GM21528 (cell line): Measurements from ENCODE around the gene ROCK1.
"Not testable (repeated sequence)": the region's sequence is repeated elsewhere in the genome, so short reads cannot be mapped to it uniquely, and the experiment has no call there.

Experiments
- ATAC-seq: cut with Tn5 transposase; IDR thresholded peaks from one replicate; pipeline ENCODE4 v1.9.1; 2021; ENCODE audit warnings: mild to moderate bottlenecking, moderate library complexity; ENCODE audit not compliant: unreplicated experiment, low FRiP score

The ROCK1 gene

DNA sequence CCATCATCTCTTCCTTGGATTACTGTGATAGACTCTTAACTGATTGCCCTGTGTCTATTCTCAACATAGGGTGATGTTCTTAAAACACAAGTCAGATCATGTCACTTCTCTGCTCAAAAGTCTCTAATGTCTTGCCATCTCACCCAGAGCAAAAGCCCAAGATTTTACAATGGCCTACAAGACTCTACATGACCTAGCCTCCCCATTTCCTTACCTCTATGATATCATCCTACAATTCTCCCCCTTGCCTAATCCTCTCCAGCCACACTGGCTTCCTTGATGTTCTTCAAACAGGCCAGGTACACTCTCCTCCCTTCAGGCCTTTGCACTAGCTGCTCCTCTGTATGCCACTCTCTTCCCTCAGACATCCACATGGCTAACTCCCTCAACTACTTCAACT, 55.1 kb downstream of the ROCK1 start:
- ATAC-seq: no peak

DNA sequence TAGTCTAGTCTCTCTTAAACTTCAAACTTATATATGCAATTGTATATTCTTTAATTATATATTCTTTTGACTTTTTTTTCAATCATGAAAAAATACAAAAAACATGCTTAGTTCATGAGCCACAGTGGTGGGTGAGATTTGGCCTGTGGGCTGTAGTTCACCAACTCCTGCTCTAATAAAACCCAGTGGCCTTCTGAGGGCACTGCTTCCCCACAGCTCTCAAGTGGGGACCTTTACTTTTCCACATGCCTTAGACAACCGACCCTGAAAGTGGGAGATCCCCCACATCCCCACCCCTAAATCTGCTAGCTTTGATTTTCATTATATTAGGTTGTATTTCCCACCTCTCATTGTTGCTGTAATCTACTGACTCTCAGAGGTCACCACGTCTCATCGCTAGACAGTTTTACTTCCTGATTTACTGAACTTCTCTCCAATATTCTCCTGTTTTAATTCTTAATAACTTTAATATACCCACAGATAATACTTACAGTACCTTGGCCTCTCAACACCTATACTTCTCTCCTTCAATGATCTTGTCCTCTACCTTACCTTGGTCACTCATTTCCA, 57.3 kb downstream of the ROCK1 start:
- ATAC-seq: no peak

DNA sequence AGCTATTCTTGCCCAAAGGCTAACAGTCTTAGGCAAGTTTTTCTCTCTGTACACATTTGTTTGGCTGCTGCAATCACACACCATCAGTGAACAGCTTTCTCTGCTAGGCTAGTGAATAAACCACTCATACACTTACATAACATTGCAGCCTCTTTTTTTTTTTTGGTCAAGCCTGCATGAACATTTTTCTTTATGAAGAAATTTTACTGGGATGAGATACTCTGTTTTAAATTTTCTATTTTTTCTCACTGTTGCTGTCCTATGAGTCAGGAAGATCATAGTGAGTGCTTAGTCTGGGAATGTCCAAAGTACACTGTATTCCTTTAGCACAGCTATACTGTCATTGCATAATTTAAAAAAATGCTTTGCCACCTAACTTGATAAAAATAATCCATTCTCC, 58.5 kb downstream of the ROCK1 start:
- ATAC-seq: no peak

GRCh38 chr18:21052385-21052784, 59.2 kb downstream of the ROCK1 start:
- ATAC-seq: no peak

GRCh38 chr18:21051620-21052019, 60.0 kb downstream of the ROCK1 start:
- ATAC-seq: no peak

DNA sequence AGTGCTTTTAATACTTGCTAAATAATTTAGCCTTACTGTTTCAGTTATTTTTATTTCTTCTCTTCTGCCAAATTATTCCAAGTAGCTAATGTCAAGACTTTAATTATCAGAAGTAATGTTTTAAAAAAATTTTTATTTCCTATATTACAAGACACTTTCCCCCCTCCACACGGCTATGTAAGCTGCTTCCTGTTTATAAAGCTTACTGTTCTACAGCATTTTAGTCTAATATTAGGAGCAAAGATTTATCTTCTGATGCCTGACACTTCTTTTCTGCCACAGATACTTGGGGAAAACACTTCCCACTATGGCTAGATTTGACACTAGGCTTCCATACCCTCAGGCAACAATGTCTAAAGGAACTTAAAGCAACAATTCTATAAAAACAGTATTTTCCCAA, 62.3 kb downstream of the ROCK1 start:
- no peak for ATAC-seq

GRCh38 chr18:21047126-21047525, 64.5 kb downstream of the ROCK1 start:
- no peak for ATAC-seq

DNA sequence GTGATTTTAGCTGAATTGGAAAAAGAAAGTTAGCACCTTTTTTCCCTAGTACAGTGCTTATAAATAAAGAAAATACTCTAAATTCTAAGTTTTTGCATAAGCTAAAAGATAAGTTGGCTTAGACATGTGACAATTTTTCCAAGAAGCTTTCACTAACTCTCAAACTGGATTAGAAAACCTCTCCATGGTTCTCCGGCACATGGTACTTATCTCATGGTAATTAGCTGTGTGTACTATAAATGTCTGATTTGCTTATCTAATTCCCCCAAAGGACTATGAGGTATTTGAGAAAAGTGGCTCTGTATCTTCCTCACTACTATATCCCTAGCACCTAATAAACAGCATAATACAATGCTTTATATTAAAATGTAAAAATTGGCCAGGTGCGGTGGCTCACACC, 71.1 kb downstream of the ROCK1 start:
- no peak for ATAC-seq

DNA sequence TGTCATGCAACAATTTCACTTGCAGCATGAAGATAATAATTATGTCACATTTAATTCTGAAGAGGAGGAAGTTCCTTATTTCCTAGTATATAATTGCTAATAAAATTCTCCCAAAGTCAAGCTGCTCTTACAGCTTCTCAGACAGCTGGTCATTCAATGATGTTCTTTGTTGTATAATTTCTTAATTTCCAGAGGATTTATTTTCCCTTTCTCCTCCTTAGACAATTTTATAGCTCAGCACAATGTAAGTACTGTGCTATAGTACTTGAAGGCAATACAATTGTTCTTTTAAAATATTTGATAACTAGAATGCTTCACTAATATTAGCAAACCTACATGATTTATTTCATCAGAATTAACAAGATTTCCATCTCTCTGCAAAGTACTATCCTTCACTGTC, 73.4 kb downstream of the ROCK1 start:
- no peak for ATAC-seq

GRCh38 chr18:21031845-21032244, 79.8 kb downstream of the ROCK1 start:
- ATAC-seq: no peak

GRCh38 chr18:21018257-21018656, 93.4 kb downstream of the ROCK1 start:
- not testable (repeated sequence) for ATAC-seq

DNA sequence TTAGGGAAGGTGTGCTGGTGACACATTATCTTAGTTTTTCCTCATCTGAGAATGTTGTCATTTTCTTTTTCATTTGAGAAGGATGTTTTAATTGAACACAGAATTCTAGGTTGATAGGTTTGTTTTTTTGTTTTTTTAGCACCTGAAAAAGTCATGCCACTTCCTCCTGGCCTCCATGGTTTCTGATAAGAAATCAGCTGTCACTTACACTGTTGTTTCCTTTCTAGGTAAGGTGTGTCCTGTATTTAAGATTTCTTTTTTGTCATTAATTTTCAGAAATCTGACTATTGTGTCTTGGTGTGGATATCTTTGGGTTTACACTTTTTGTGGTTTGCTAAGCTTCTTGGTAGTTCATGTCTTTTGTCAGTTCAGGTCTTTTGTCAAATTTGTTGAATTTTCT, 99.3 kb downstream of the ROCK1 start:
- ATAC-seq: no peak

DNA sequence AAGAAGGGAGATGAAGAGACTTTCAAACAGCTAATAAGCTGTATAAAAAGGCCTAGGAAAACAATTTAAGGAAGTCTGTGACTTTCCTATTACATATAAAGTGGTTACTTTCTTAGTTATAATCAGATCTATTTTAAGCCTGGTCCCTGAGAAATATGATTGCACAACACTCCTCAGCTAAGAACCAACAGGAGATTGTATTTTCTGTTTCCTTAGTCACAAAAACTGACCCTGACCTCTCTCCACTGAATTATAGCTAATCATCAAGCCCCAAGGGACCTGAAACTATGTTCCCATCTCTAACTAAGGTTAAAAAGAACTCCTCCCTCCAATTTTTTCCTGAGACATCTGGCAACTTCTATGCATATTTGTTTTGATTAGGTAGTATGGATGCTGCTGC, 106.9 kb downstream of the ROCK1 start:
- no peak for ATAC-seq

GRCh38 chr18:21000667-21001066, 110.9 kb downstream of the ROCK1 start:
- no peak for ATAC-seq

DNA sequence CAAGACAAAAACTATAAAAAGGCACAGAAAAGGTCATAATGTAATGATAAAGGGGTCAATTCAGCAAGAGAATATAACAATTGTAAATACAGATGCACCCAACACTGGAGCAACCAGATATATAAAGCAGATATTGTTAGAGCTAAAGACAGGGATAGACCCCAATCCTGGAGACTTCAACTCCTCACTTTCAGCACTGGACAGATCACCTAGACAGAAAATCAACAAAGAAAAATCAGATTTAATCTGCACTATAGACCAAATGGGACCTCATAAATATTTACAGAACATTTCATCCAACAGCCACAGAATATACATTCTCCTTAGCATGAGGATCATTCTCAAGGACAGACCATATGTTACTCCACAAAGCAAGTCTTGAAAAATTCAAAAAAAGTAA, 114.2 kb downstream of the ROCK1 start:
- no peak for ATAC-seq

GRCh38 chr18:20996418-20996817, 115.2 kb downstream of the ROCK1 start:
- no peak for ATAC-seq

DNA sequence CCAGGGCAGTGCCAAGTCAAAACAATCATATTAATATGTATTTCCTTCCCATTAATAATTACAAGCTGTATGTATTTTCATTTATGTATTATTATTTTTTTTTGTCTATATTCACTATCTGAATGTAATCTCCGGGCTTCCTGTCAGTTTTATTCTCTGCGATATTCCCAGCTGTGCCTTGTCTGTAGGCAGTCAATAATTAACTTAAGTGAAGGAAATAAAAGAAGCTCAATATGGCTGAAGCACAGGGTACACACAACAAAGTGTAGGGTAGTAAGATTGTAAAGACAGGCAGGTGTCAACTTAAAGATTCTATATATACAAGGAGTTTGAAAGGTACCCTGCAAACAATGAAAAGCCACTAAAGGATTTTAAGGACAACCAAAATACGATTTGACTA, 122.9 kb downstream of the ROCK1 start:
- ATAC-seq: no peak

DNA sequence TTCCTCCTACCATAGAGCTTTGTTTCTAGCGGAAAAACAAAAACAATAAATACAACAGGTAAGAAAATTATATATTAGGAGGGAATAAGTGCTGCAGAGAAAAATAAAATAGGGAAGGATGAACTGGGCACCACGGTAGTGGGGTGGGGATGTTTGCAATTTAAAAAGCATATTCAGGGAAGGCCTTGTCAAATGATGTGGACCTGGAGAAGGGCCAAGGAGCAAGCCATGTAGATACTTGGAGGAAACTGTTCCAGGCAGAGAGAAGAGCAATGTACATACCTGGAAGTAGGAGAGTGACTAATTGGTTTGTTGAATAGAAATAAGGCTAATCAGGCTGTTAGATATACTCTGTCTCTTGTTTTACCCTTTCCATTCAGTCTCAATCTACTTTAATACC, 136.5 kb downstream of the ROCK1 start:
- ATAC-seq: no peak

DNA sequence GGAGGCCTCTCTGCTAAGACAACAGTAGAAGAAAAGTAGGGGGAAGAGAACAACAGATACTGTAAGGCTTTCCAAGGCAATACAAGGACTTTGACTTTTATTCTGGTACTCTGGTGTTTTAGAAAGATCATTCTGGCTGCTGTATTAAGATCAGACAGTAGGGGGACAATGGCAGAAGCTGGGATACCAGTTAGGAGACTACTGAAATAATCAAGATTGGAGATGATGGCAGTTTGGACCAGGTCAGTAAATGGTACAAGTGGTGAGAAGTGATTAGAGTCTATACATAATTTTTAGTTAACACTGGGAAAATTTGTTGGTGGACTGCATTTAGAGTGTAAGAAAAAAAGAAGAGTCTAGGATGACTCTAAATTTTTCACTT, 139.7 kb downstream of the ROCK1 start:
- ATAC-seq: no peak

DNA sequence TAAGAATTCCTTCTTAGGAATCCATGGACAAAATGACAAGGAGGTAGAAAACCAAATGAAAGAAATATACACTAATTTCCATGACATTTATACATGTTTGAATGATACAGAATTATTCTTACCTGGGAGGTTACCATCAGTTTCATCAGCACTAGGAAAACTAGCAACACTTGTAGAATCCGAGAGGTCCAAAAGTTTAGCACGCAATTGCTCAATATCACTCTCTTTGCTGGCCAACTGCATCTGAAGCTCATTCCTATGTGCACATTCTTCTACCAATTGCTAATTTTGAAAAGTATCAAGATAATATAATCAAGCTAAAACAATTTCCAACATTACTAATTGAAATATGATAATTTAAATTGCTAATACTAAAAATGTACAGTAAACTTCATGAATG, 144.8 kb downstream of the ROCK1 start:
- ATAC-seq: no peak

DNA sequence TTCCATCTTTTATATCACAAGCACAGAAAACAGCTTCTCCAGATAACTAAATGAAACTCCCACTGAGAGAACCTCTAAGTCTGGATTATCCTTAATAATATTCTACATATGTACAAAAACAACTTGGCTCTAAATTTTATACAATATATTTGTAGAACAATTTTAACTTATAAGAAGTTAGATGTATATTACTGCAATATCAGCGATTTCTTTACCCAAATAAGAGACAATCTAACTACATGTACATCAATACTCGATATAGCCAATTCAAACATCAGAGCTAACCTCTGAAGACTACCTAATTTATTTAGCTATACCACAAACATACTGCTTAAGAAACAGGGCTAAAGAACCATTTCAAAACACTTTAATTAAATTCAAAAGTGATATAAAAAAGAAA, 148.6 kb downstream of the ROCK1 start:
- ATAC-seq: no peak

DNA sequence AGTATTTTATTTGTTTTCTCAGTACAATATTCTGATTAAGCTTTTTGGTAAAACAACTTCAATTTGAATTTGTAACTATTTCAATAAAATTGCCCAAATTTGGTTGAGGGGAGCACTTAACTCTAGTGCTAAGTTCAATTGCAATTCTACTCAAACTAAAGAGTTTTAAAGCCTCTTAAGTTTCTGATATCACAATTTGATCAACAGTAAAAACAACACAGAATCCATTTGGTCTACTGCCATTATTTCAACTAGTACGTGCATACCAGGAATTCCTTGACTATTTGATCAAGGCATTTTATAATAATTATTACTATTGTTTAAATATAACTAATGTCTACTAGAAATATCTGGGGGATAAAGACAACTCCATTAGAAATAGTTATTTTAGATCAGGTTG, 150.9 kb downstream of the ROCK1 start:
- ATAC-seq: no peak

GRCh38 chr18:20950827-20951226, 160.8 kb downstream of the ROCK1 start:
- not testable (repeated sequence) for ATAC-seq
